Brain microvascular endothelial cell (primary cell): ENCODE measurements around the gene TACC2.

Experiments used
- DNase-seq: peaks from one replicate; pipeline ENCODE4 v3.0.0-alpha.2; 2020
- H3K27ac ChIP-seq: fragments of 250-450 bp; sonication (Bioruptor Pico); 2 replicates; pipeline ENCODE4 v1.5.1; 2020; ENCODE audit warnings: mild to moderate bottlenecking, moderate library complexity
- H3K27me3 ChIP-seq: fragments of 250-450 bp; sonication (Bioruptor Pico); replicated peaks from 2 replicates; pipeline ENCODE4 v1.5.1; 2020; ENCODE audit warnings: mild to moderate bottlenecking
- H3K36me3 ChIP-seq: fragments of 250-450 bp; sonication (Bioruptor Pico); replicated peaks from 2 replicates; pipeline ENCODE4 v1.5.1; 2020; ENCODE audit warnings: mild to moderate bottlenecking
- H3K4me3 ChIP-seq: 2 replicates; pipeline ENCODE4 v1.5.1; 2011; ENCODE audit warnings: low read depth, mild to moderate bottlenecking, control low read depth, low read length, moderate library complexity
- in situ Hi-C: cut with HindIII; loops from 2 replicates; pipeline ENCODE4 v1.10.0; 2017; ENCODE audit warnings: low sequenced_read_pairs, low pct_ligation_motif_present
- TF ChIP-seq, protein P1 (sequence below): IDR thresholded peaks from 2 replicates; pipeline ENCODE4 v1.5.1; 2011; ENCODE audit warnings: low read depth, mild to moderate bottlenecking, moderate library complexity, low read length, control low read depth, inconsistent platforms; ENCODE audit errors: missing control alignments

TACC2 gene

DNA sequence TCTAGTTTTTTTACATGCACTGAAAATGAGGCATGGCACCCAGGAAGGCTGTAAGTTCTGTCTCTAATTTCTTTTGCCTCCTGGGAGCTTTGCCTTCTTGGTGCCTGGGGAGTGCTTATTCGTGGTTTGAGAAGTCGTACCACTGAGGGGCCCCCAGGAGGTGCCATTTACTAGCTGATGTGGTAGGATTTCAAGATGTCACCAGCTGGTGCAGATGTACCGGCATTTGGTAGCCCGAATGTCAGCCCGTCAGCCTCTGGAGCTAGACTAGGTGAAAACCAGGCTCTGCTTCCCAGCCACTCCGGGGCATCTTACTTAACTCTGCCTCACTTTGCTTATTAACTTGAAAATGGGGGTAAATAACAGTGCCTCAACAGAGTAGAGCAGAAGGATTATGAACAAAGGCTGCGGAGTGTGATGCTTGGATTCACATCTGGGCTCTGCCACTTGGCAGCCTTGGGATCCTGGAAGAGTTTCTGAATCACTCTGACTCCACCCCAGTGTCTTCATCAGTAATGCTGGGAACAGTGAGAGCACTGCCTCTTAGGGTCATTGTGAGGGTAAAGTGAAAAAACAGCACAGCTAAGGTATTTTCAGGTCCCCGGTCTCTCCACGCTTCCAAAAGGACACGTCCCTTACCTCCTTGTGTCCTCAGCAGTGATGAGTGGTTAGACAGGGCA lies 250.8 kb downstream of the TACC2 start:
- in situ Hi-C loops = no loop called here
- Histone ChIP-seq H3K27me3 (no peaks in the 10 kb centered on the region), H3K36me3 (no peaks in the 10 kb centered on the region), H3K4me3 (no peak overlapping the region), H3K27ac (no peak overlapping the region)
- TF ChIP-seq, protein P1, sequence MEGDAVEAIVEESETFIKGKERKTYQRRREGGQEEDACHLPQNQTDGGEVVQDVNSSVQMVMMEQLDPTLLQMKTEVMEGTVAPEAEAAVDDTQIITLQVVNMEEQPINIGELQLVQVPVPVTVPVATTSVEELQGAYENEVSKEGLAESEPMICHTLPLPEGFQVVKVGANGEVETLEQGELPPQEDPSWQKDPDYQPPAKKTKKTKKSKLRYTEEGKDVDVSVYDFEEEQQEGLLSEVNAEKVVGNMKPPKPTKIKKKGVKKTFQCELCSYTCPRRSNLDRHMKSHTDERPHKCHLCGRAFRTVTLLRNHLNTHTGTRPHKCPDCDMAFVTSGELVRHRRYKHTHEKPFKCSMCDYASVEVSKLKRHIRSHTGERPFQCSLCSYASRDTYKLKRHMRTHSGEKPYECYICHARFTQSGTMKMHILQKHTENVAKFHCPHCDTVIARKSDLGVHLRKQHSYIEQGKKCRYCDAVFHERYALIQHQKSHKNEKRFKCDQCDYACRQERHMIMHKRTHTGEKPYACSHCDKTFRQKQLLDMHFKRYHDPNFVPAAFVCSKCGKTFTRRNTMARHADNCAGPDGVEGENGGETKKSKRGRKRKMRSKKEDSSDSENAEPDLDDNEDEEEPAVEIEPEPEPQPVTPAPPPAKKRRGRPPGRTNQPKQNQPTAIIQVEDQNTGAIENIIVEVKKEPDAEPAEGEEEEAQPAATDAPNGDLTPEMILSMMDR = no peak
- DNase-seq = peak; percentile 25

DNA sequence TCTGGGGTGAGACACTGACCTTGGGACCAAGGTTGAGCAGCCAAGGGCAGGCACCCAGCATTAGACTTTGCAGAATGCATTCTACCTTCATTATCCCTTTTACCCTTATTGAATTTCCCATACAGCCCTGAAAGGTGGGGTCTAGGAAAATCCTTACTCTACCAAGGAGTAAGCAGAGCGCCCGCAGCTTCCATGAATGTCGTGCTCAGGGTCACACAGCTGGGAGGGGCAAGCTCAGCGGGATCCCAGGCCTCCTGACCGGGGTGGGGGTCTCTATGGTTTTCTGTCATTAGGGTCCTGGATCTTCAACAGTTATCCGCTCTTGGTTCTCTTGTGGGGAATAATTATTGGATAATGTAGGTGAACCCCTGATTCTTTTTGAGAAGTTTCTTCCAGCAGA lies 251.4 kb downstream of the TACC2 start:
- in situ Hi-C loops = no loop called here
- Histone ChIP-seq H3K27me3 (no peaks in the 10 kb centered on the region), H3K4me3 (no peak overlapping the region), H3K27ac (no peak overlapping the region), H3K36me3 (no peaks in the 10 kb centered on the region)
- DNase-seq = no peak
- TF ChIP-seq, protein P1 = no peak

DNA sequence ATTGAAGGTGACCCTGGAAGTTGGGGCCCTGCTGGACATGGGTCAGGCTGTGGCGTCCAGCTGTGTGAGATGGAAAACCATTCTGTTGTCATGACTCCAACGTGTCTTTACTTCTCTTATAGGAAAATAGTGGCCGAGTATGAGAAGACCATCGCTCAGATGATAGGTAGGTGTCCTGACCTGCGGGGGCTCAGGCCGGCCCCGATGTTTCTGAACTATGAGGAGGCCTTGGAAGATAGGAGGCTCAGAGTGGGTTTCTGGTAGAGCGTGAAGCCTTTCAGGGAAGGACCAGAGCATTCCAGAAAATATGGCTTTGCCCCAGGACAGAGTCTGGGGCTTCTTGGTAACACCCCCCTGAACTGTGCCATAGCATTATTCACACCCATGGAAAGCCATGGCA lies 252.9 kb downstream of the TACC2 start:
- no peak overlapping the region for H3K4me3 ChIP-seq
- H3K27ac ChIP-seq = no peak overlapping the region
- no peaks in the 10 kb centered on the region for H3K27me3 ChIP-seq
- no peak for DNase-seq
- H3K36me3 ChIP-seq = no peaks in the 10 kb centered on the region
- TF ChIP-seq, protein P1 = no peak
- in situ Hi-C loops = no loop called here

DNA sequence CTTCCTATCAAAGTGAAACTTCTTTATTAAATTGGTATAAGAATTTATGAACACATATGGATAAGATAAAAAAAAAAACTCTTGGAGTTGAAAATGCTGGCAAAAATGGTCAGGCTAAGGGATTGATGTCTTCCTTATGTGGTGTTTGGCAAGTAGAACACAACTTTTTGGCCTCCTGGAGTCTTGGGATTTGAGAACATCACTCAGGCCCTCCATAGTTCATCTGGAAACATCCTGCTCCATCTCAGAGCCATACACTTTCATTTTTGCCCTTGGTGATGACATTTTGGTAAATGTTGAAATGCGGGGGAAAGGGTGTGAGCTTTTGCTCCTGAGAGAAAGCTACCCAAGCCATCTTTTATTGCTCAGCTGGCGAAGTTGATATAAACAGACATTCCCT lies 254.6 kb downstream of the TACC2 start:
- Histone ChIP-seq H3K4me3 (no peak overlapping the region), H3K27ac (no peak overlapping the region), H3K36me3 (no peaks in the 10 kb centered on the region), H3K27me3 (no peaks in the 10 kb centered on the region)
- DNase-seq = no peak
- in situ Hi-C loops = no loop called here
- TF ChIP-seq, protein P1 = no peak

DNA sequence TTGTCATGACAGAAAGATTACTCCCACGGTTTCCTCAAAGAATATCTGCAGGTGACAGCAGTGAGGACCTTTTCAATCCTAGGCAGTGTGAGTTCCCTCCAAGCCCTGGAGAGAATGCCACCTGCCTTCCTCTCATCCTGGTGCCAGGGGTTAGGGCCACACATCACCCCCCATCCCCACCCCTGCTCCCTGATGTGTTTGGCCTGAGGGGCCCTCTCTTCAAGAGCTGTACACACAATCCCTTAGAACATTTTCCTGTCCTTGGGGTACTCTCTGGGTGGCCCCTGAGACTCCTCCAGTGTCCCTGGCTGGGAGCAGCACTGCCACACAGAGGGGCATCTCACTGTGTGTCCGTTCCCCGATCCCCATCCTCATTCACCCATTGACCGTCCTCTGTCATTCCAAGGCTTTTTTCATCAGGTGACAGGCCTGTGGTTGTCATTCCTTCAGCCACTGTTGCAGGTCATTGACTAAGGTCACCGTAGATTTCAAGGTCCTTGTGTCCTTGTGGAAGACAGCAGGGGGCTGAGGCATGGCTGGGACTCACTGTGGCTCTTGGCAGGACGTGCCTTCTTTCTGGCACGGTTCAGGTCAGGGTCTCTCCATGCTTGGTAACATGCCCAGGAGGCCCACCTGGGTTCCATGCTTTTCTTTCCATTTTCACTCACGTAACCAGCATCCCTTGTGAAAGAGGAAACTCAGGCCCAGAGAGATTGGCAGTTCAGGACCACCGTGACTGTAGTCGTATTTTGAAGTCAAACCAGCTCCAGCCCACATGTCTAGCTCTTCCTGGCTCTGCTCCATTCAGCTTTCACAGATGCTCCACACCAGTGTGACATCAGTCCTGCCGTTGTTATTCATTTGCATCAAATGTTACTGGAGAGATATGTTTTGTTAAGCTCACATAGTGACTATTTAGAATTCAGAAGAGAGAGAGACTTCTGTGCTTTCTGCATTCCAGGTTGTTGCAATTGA lies 255.3 kb downstream of the TACC2 start:
- no peak overlapping the region for H3K4me3 ChIP-seq
- H3K36me3 ChIP-seq = peaks cover 3% of the 10 kb centered on the region
- no peak for DNase-seq
- TF ChIP-seq, protein P1 = no peak
- in situ Hi-C loops = no loop called here
- no peak overlapping the region for H3K27ac ChIP-seq
- H3K27me3 ChIP-seq = no peaks in the 10 kb centered on the region
